Measurements from ENCODE around the gene GALNS. TPM values are rescaled to one million over a fixed set of nuclear protein-coding genes. Genes with fewer than 3 reads are reported as not detected.

GALNS gene
- total and polyA plus RNA-seq, 2 of the 8 experiments (the other 6 are each of a cell fraction or from before 2014, with no cell fraction given) = 8.9 to 17.8 TPM

GRCh38 chr16:88827727-88828126 is 29.0 kb downstream of the GALNS start (continued):
- TF ChIP-seq SP1 (IDR thresholded peaks at IDR 0.05; ENCODE audit: low read depth, low read length) (no peak), SUZ12 (IDR thresholded peaks at IDR 0.05; ENCODE audit: low read length) (no peak), BCL11A (IDR thresholded peaks at IDR 0.05; ENCODE audit: low read depth in 2 of 2, low read length in 2 of 2) (no peak), ZNF274 (IDR thresholded peaks at IDR 0.05; ENCODE audit: borderline replicate concordance, extremely low read depth, low read length) (no peak), FOSL1 (IDR thresholded peaks at IDR 0.05; ENCODE audit: insufficient read depth, low read depth, low read length) (no peak), TAF7 (optimal IDR thresholded peaks at IDR 0.05; ENCODE audit: borderline replicate concordance, low read depth, low read length) (no peak), NRF1 (IDR thresholded peaks at IDR 0.05; ENCODE audit: low read depth, low read length) (no peak)
- TF ChIP-seq, protein P1, sequence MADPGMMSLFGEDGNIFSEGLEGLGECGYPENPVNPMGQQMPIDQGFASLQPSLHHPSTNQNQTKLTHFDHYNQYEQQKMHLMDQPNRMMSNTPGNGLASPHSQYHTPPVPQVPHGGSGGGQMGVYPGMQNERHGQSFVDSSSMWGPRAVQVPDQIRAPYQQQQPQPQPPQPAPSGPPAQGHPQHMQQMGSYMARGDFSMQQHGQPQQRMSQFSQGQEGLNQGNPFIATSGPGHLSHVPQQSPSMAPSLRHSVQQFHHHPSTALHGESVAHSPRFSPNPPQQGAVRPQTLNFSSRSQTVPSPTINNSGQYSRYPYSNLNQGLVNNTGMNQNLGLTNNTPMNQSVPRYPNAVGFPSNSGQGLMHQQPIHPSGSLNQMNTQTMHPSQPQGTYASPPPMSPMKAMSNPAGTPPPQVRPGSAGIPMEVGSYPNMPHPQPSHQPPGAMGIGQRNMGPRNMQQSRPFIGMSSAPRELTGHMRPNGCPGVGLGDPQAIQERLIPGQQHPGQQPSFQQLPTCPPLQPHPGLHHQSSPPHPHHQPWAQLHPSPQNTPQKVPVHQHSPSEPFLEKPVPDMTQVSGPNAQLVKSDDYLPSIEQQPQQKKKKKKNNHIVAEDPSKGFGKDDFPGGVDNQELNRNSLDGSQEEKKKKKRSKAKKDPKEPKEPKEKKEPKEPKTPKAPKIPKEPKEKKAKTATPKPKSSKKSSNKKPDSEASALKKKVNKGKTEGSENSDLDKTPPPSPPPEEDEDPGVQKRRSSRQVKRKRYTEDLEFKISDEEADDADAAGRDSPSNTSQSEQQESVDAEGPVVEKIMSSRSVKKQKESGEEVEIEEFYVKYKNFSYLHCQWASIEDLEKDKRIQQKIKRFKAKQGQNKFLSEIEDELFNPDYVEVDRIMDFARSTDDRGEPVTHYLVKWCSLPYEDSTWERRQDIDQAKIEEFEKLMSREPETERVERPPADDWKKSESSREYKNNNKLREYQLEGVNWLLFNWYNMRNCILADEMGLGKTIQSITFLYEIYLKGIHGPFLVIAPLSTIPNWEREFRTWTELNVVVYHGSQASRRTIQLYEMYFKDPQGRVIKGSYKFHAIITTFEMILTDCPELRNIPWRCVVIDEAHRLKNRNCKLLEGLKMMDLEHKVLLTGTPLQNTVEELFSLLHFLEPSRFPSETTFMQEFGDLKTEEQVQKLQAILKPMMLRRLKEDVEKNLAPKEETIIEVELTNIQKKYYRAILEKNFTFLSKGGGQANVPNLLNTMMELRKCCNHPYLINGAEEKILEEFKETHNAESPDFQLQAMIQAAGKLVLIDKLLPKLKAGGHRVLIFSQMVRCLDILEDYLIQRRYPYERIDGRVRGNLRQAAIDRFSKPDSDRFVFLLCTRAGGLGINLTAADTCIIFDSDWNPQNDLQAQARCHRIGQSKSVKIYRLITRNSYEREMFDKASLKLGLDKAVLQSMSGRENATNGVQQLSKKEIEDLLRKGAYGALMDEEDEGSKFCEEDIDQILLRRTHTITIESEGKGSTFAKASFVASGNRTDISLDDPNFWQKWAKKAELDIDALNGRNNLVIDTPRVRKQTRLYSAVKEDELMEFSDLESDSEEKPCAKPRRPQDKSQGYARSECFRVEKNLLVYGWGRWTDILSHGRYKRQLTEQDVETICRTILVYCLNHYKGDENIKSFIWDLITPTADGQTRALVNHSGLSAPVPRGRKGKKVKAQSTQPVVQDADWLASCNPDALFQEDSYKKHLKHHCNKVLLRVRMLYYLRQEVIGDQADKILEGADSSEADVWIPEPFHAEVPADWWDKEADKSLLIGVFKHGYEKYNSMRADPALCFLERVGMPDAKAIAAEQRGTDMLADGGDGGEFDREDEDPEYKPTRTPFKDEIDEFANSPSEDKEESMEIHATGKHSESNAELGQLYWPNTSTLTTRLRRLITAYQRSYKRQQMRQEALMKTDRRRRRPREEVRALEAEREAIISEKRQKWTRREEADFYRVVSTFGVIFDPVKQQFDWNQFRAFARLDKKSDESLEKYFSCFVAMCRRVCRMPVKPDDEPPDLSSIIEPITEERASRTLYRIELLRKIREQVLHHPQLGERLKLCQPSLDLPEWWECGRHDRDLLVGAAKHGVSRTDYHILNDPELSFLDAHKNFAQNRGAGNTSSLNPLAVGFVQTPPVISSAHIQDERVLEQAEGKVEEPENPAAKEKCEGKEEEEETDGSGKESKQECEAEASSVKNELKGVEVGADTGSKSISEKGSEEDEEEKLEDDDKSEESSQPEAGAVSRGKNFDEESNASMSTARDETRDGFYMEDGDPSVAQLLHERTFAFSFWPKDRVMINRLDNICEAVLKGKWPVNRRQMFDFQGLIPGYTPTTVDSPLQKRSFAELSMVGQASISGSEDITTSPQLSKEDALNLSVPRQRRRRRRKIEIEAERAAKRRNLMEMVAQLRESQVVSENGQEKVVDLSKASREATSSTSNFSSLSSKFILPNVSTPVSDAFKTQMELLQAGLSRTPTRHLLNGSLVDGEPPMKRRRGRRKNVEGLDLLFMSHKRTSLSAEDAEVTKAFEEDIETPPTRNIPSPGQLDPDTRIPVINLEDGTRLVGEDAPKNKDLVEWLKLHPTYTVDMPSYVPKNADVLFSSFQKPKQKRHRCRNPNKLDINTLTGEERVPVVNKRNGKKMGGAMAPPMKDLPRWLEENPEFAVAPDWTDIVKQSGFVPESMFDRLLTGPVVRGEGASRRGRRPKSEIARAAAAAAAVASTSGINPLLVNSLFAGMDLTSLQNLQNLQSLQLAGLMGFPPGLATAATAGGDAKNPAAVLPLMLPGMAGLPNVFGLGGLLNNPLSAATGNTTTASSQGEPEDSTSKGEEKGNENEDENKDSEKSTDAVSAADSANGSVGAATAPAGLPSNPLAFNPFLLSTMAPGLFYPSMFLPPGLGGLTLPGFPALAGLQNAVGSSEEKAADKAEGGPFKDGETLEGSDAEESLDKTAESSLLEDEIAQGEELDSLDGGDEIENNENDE (IDR thresholded peaks at IDR 0.05; ENCODE audit: insufficient replicate concordance, low read length) = no peak
